Activated CD4-positive, alpha-beta T cell treated with anti-CD3 and anti-CD28 coated beads, Interleukin-10, Interleukin-2, amounts not matched to agents 100 ng/mL and 50 ng/mL, durations not matched to agents 16 hours and 8 hours (primary cell): Measurements from ENCODE around the gene TMEM213.
A peak's percentile ranks its signal among the peaks of the same experiment; 100 is the strongest.

Experiments used
- DNase-seq: peaks from one replicate; pipeline ENCODE4 v3.0.0-alpha.2; 2020

The TMEM213 gene

DNA sequence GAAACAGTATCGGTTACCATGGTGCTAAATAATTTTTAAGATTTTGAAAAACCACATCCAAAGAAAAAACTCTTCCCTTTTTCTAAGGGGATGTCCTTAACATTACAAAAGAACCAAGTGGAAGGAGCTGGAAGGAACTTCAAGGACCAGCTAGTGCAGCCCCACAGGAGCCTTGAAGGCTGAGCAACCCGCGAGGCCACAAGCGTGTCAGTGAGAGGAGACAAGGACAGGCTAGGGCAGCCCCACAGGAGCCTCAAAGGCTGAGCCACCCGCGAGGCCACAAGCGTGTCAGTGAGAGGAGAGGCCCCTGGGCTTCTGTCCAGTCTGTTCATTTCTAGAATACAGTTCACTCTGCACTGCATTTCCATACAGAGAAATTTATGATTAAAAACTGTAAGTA, 80.3 kb downstream of the TMEM213 start:
- no peak for DNase-seq

DNA sequence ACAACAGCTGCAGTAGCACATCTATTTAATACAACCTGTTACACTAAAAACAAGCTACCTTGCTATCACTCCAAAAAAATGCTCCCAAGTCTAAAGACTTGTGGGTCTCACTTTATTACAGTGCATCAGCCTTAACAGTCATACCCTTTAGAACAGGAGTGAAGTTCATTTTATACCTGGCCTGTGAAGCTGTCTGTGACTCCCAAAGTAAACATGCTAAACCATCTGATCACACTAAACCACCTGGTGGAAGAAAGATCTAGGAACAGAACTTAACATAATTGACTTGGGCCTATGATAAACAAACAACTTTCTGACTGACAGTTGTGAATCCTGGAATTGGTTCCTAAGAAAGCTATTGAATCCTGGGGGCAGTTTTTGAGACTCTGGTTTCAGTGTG, 81.1 kb downstream of the TMEM213 start:
- DNase-seq, result no peak

DNA sequence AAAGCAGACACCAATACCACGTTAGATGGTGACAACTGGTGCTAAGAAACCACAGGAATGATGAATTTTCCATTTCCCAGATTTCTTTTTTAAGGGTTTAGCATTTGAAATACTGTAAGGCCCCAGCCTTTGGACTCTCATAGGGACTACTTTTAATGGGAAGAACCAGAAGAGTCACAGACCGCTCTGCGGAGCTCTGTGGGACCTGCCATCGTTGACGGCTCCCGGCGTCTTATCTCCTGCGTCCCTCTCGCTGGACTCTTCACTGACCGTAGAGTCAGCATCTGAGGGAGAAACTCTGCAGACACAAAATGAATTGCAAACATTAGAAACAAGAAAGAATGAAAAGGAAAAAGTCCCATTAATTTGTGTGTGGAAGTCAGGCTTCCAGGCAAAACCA, 81.6 kb downstream of the TMEM213 start:
- no peak for DNase-seq

DNA sequence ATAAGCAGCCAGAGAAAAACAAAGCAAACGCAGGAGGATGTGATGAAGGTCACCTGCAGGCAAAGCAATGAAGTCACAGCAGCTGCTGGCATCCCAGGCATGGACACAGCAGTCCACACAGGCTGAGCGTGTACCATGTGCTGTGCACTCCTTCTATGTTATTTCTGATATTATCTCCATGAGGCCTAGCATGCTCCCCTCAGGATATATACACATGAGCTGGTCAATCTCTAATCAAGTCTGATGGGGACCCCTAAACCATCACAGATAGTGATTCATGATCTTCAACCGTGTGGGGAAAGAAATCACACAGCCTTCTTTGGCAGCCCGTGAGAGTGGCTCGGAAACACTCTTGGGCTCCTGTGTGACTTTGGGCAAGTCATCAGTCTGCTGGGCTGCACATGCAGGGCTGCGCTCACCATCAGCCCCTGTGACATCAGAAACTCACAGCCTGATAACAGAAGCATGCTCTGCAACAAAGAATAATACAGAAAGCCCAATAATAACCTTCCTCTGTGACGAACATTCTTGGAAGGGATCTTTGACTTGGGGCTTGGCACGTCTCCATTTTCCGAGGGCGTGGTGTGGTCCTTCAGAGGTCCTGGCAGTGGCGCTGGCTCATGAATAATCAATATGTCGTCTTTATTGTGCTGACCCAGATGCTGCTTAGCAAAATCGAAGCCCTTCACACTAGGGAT, 83.2 kb downstream of the TMEM213 start:
- DNase-seq, result no peak

DNA sequence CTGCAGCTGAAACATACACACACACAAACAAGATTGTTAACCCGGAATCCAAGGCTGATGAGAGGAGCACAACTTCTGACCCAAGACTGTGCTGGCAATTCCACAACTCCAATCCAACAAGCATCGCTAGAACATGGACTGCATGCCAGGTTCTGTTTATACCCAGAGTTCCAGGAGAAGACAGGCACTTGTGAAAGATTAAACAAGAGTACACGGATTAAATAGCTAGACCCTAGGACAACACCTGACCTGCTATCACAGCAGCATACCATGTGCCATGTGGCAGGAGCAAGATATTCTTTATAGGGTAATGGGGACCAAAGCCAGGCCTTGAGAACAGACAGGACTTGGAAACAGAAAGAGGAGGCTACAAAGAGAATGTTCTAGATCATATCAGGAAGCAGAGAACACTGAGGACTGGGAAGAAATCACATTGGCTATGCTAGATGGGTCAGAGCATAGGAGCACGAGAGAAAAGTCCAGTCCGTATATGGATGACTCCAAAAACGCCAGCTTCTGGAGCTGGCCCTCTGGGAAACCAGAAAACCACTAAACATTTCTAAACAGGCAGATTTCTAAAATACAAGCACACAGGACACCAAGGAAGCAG, 83.9 kb downstream of the TMEM213 start:
- DNase-seq, result no peak

DNA sequence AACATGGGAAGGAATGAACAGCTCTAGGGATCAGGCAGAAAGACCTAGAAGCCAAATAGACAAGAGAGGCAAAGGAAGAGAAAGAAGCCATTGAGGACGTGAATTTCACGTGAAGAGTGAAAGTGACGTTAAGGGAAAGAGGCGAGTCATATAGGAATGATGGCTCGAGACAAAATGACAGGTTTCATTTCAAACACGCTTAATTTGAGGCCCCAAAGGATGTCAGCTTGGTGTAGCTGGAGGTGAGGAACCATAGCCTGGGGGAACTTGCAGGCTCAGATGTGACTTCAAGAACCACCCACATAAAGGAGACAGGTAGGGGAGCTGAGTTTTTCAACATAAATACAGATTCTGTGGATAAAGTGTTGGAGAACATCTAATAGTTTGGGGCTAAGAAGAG, 84.5 kb downstream of the TMEM213 start:
- peak; percentile 61 for DNase-seq

DNA sequence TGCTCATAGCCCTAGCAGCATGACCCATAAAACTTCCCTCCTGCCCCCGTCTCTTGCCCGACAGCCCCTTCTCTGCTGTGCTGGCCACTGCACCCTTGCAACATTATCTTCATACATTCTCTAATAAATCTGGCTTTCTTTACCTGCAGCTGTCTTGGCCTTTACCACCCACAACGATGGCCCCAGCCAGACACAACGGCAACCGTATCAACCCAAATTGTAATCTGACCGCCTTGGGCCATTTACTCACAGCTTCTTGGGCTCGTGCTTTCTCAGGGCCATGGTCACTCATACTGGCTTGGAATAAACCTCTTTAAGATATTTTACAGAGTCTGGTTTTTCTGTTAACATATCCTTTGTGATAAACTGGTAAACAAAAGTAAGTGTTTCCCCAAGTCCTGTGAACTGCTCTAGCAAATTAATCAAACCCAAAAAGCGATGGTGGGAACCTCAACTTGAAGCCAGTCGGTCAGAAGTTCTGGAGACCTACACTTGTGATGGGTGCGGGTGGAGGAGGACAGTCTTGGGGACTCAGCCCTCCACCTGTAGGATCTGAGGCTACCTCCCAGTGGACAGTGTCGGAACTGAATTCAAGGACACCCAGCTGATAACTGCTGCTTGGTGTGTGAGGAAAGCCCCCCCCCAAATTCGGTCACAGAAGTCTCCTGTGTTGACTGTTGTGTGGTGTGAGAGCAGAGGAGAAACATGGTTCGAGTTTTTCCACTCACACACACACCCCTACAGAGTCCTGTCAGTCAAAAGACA, 87.8 kb downstream of the TMEM213 start:
- no peak for DNase-seq

DNA sequence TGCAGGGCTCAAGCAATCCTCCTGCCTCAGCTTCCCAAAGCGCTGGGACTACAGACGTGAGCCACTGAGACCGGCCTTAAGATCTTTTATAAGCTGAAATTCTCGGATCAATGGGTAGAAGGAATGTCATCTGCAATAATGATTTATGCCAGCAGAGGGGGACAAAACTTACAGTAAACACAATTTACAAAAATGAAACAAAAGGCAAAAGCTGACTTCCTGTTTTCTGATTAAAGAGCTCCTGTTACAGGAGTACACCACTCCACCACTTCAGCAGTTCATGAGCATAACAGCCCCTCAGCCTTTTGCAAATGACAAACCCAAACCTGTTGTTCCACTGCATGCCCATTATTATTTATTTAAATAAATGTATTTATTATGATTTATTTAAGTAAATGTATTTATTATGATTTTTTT, 88.7 kb downstream of the TMEM213 start:
- peak; percentile 83 for DNase-seq

DNA sequence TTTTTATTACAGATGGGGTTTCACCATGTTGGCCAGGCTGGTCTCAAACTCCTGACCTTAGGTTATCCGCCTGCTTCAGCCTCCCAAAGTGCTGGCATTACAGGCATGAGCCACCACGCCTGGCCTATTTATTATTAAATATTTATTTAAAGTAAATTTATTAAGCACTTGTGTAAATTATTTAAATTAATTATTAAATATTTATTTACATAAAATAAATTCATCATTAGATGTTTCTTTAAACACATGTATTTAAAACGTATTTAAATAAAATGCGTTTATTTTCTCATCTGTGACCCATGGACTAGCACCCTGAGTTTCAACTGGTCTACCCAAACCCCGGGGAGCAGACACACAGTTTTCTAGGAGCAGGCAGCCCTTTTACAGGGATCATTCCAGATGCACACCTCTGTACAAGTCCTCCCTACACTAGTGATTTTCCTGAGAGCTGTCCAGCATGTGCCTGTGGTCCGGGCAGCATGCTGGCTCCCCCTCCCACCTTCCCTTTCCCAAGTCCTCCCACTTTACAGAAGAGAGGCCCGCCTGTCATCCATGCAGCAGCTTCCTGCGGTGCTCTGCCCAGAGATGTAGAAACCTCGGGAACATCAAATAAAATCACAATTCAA, 89.4 kb downstream of the TMEM213 start:
- DNase-seq, result no peak
